HCT116 (cell line): ENCODE measurements around the gene DSTYK. TPM values are rescaled to one million over a fixed set of nuclear protein-coding genes. Genes with fewer than 3 reads are reported as not detected.

ENCODE experiments used
- ATAC-seq: fragments of 200-7000 bp; cut with Tn5 transposase; 2 replicates; pipeline ENCODE4 v1.9.1; 2020; ENCODE audit warnings: mild to moderate bottlenecking, moderate library complexity
- BruUV-seq: library from RNA; stranded (reverse); fragments of 400-500 nt; replicated peaks from 2 replicates; lab custom pipeline; 2021; lab: Mats Ljungman, UMichigan
- CTCF ChIA-PET: fragments of 300-600 bp; sonication (Branson Sonifier 250); formaldehyde crosslinking; loops from one replicate; lab custom pipeline; 2021; ENCODE audit warnings: antibody characterized with exemption; lab: Charles Lee
- POLR2A ChIA-PET: fragments of 300-600, 350-600 bp; sonication (Branson Sonifier 250); formaldehyde crosslinking; loops from one replicate; lab custom pipeline; 2021; ENCODE audit warnings: antibody characterized with exemption; lab: Charles Lee
- RAD21 ChIA-PET, 2 experiments: fragments of 300-600 bp; sonication (Branson Sonifier 250); formaldehyde crosslinking; loops; one replicate each; lab custom pipeline; 2023; ENCODE audit warnings: low total read pairs in 2 of 2; ENCODE audit not compliant: uncharacterized antibody in 2 of 2, unreplicated experiment in 2 of 2, low non-redundant PET in 1 of 2; lab: Charles Lee
- DNase-seq: peaks from one replicate; pipeline ENCODE4 v3.0.0-alpha.2; 2010; ENCODE audit warnings: low read depth, low spot score
- H2AFZ ChIP-seq: fragments of 200-600 bp; shearing (Covaris generic), sonication (generic); 2 replicates; pipeline ENCODE4 v1.6.1; 2017; ENCODE audit warnings: low read depth, mixed run types, mixed read lengths, antibody characterized with exemption, low read length; ENCODE audit not compliant: poor library complexity, severe bottlenecking
- H3K27ac ChIP-seq: 2 replicates; pipeline ENCODE4 v1.5.1; 2012; ENCODE audit warnings: low read depth, low read length
- H3K27me3 ChIP-seq: fragments of 200-600 bp; sonication (generic); 2 replicates; pipeline ENCODE4 v1.6.1; 2016; ENCODE audit warnings: mixed run types, low read length, mixed read lengths; ENCODE audit not compliant: insufficient read depth
- H3K36me3 ChIP-seq, 2 experiments: fragments of 200-500 bp in 1 of 2; fragments of 200-600 bp in 1 of 2; sonication (Bioruptor generic) in 1 of 2; sonication (generic) in 1 of 2; 2 replicates each; pipeline versions ENCODE4 v1.5.1 to v1.6.1; 2014 to 2016; ENCODE audit warnings: low read length in 2 of 2, inconsistent platforms in 1 of 2, mixed read lengths in 1 of 2, mixed run types in 1 of 2; ENCODE audit not compliant: insufficient read depth in 2 of 2, control insufficient read depth in 1 of 2
- H3K4me1 ChIP-seq, 2 experiments: fragments of 200-600 bp in 1 of 2; sonication (generic) in 1 of 2; 2 replicates each; pipeline versions ENCODE4 v1.5.1 to v1.6.1; 2012 to 2017; ENCODE audit warnings: low read length in 2 of 2, inconsistent platforms in 1 of 2, mild to moderate bottlenecking in 1 of 2, mixed read lengths in 1 of 2, mixed run types in 1 of 2, moderate library complexity in 1 of 2; ENCODE audit not compliant: insufficient read depth in 2 of 2, control insufficient read depth in 1 of 2
- H3K4me2 ChIP-seq: fragments of 200-600 bp; sonication (generic); 2 replicates; pipeline ENCODE4 v1.6.1; 2017; ENCODE audit warnings: mixed run types, low read length, mixed read lengths
- H3K4me3 ChIP-seq, 2 experiments: fragments of 200-600 bp in 1 of 2; sonication (generic) in 1 of 2; replicated peaks in 1 of 2; 2 replicates each; pipeline ENCODE4 v1.5.1; 2011 to 2016; ENCODE audit warnings: low read length in 2 of 2, control low read depth in 1 of 2, low read depth in 1 of 2, mild to moderate bottlenecking in 1 of 2, mixed read lengths in 1 of 2, mixed run types in 1 of 2
- H3K79me2 ChIP-seq: fragments of 200-600 bp; sonication (generic); 2 replicates; pipeline ENCODE4 v1.6.1; 2017; ENCODE audit warnings: mild to moderate bottlenecking, mixed run types, low read length, moderate library complexity, mixed read lengths; ENCODE audit not compliant: insufficient read depth
- H3K9ac ChIP-seq: fragments of 200-600 bp; sonication (generic); 2 replicates; pipeline ENCODE4 v1.6.1; 2016; ENCODE audit warnings: low read length, mixed read lengths
- H3K9me2 ChIP-seq: fragments of 200-600 bp; sonication (generic), shearing (Covaris generic); 2 replicates; pipeline ENCODE4 v1.6.1; 2017; ENCODE audit warnings: mixed run types, mild to moderate bottlenecking, moderate library complexity; ENCODE audit not compliant: insufficient read depth
- H3K9me3 ChIP-seq, 2 experiments: fragments of 200-500 bp in 1 of 2; fragments of 200-600 bp in 1 of 2; sonication (Bioruptor generic) in 1 of 2; sonication (generic) in 1 of 2; 2 replicates each; pipeline ENCODE4 v1.6.1; 2014 to 2017; ENCODE audit warnings: low read length in 2 of 2, mixed read lengths in 2 of 2, inconsistent platforms in 1 of 2, low read depth in 1 of 2, mild to moderate bottlenecking in 1 of 2, mixed run types in 1 of 2, moderate library complexity in 1 of 2; ENCODE audit not compliant: control insufficient read depth in 1 of 2, insufficient read depth in 1 of 2
- H4K20me1 ChIP-seq: fragments of 200-600 bp; sonication (generic), shearing (Covaris generic); 2 replicates; pipeline ENCODE4 v1.6.1; 2017; ENCODE audit warnings: mixed run types, mild to moderate bottlenecking, moderate library complexity; ENCODE audit not compliant: insufficient read depth
- EGR1 ChIP-seq: IDR thresholded peaks from 2 replicates; pipeline ENCODE4 v1.6.1; 2012; ENCODE audit warnings: low read depth
- FOSL1 ChIP-seq: IDR thresholded peaks from 2 replicates; pipeline ENCODE4 v1.6.1; 2012; ENCODE audit warnings: low read depth
- RAD21 ChIP-seq: IDR thresholded peaks from 2 replicates; pipeline ENCODE4 v1.6.1; 2012; ENCODE audit warnings: low read depth, mild to moderate bottlenecking
- TCF7L2 ChIP-seq: IDR thresholded peaks from 2 replicates; pipeline ENCODE4 v1.7.0; 2011; ENCODE audit warnings: borderline replicate concordance, inconsistent platforms; ENCODE audit not compliant: insufficient read depth, insufficient read length; ENCODE audit errors: extremely low read depth
- intact Hi-C: fragments of 100-400 bp; cut with micrococcal nuclease; formaldehyde crosslinking; loops from 2 replicates; pipeline ENCODE4 v1.10.0; 2022
- total RNA-seq: library from RNA; stranded (reverse); gene quantifications from one replicate; pipeline ENCODE4 v1.2.1, GENCODE V29; 2021; ENCODE audit not compliant: unreplicated experiment
- TF ChIP-seq, protein P1 (sequence below): IDR thresholded peaks from 2 replicates; pipeline ENCODE4 v1.6.1; 2011; ENCODE audit warnings: mild to moderate bottlenecking, low read length, moderate library complexity; ENCODE audit not compliant: insufficient replicate concordance; ENCODE audit errors: extremely low read depth
- TF ChIP-seq, protein P2 (sequence below): IDR thresholded peaks from 2 replicates; pipeline ENCODE4 v1.6.1; 2012

DSTYK gene
- total RNA-seq, 1 experiment from 2014 or later = 6.6 TPM

DNA sequence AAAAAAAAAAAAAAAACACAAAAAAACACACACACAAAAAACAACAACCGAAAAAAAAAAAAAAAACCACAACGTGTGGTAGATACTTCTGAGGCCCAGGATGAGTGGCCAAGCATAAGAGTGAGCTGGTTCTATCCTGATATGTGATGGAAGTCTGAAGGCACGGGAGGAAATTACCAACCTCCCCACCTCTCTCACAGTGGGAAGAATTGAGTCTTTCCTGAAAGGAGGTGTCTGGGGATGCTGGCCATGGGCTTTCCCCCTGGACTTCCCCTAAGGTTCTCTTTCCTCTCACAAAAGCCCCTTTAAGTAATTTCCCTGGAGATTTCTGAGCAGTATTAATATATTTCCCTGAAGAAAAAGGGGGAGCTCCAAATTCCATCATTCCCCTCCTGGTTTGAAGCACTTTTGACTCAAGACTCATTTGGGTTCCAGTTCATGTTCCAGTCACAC, 21.5 kb upstream of the DSTYK start:
- no peak for ATAC-seq
- H3K9me2 ChIP-seq = no peaks in the 10 kb centered on the region
- no peaks in the 10 kb centered on the region for H3K27me3 ChIP-seq
- ChIA-PET RAD21 (no interaction called here), POLR2A (no interaction called here), CTCF (interaction anchor here (0.7 kb wide), 1 partner anchor 33 kb away, joined by 3 read pairs; no protein-coding TSS in a partner anchor)
- no peak overlapping the region for H3K4me2 ChIP-seq
- H3K4me3 ChIP-seq = no peak overlapping the region
- H3K4me1 ChIP-seq = peaks cover 3 to 14% of the 10 kb centered on the region in 2 experiments; a peak in 3 of 4 replicates
- H3K9me3 ChIP-seq = no peaks in the 10 kb centered on the region
- BruUV-seq = no TSS peak
- no peak for TF ChIP-seq TCF7L2
- TF ChIP-seq, protein P1, sequence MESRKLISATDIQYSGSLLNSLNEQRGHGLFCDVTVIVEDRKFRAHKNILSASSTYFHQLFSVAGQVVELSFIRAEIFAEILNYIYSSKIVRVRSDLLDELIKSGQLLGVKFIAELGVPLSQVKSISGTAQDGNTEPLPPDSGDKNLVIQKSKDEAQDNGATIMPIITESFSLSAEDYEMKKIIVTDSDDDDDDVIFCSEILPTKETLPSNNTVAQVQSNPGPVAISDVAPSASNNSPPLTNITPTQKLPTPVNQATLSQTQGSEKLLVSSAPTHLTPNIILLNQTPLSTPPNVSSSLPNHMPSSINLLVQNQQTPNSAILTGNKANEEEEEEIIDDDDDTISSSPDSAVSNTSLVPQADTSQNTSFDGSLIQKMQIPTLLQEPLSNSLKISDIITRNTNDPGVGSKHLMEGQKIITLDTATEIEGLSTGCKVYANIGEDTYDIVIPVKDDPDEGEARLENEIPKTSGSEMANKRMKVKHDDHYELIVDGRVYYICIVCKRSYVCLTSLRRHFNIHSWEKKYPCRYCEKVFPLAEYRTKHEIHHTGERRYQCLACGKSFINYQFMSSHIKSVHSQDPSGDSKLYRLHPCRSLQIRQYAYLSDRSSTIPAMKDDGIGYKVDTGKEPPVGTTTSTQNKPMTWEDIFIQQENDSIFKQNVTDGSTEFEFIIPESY = no peak
- no peak for TF ChIP-seq RAD21
- no peak for TF ChIP-seq FOSL1
- TF ChIP-seq EGR1 = no peak
- TF ChIP-seq, protein P2, sequence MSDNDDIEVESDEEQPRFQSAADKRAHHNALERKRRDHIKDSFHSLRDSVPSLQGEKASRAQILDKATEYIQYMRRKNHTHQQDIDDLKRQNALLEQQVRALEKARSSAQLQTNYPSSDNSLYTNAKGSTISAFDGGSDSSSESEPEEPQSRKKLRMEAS = no peak
- H3K27ac ChIP-seq = no peak overlapping the region
- DNase-seq = no peak
- no peaks in the 10 kb centered on the region for H3K36me3 ChIP-seq
- intact Hi-C loops = no loop called here
- H3K79me2 ChIP-seq = no peaks in the 10 kb centered on the region
- no peak overlapping the region for H3K9ac ChIP-seq
- no peaks in the 10 kb centered on the region for H4K20me1 ChIP-seq
- H2AFZ ChIP-seq = no peak overlapping the region
